PC-3 (cell line): Measurements from ENCODE around the gene KMT5B.

ENCODE experiments used
- EZH2 ChIP-seq: fragments of 300-600 bp; sonication (generic); IDR thresholded peaks from one replicate; pipeline ENCODE4 v1.6.1; 2017; ENCODE audit warnings: antibody characterized with exemption, mild to moderate bottlenecking, low read length; ENCODE audit not compliant: unreplicated experiment
- TF ChIP-seq, protein P1 (sequence below): fragments of 300-600 bp; sonication (generic); conservative IDR thresholded peaks from 2 replicates; pipeline ENCODE4 v1.5.1; 2017; ENCODE audit warnings: antibody characterized with exemption, low read depth, mild to moderate bottlenecking, low read length

DNA sequence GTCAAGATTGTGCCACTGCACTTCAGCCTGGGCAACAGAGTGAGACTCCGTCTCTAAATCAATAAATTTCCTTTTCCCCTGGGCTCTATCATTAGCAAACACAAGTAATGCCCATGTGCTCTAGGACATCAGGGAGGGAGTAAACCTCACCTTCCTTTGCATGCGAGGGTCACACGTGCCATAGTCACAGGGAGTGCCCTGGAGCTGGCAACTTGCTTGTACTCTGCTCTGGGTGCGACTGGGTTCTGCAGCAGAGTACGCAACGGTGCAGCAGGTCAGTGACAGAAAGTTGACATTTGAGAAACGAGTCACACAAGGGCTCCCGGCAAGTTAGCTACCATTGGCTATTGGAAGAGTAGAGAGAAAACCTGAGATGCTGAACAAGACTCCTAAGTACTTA, 59.4 kb downstream of the KMT5B start:
- TF ChIP-seq, protein P1, sequence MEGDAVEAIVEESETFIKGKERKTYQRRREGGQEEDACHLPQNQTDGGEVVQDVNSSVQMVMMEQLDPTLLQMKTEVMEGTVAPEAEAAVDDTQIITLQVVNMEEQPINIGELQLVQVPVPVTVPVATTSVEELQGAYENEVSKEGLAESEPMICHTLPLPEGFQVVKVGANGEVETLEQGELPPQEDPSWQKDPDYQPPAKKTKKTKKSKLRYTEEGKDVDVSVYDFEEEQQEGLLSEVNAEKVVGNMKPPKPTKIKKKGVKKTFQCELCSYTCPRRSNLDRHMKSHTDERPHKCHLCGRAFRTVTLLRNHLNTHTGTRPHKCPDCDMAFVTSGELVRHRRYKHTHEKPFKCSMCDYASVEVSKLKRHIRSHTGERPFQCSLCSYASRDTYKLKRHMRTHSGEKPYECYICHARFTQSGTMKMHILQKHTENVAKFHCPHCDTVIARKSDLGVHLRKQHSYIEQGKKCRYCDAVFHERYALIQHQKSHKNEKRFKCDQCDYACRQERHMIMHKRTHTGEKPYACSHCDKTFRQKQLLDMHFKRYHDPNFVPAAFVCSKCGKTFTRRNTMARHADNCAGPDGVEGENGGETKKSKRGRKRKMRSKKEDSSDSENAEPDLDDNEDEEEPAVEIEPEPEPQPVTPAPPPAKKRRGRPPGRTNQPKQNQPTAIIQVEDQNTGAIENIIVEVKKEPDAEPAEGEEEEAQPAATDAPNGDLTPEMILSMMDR: no peak
- TF ChIP-seq EZH2: no peak
